HCT116 (cell line): ENCODE results near the gene SRR. TPM values are rescaled to one million over a fixed set of nuclear protein-coding genes. Genes with fewer than 3 reads are reported as not detected.

Experiments used
- ATAC-seq: fragments of 200-7000 bp; cut with Tn5 transposase; 2 replicates; pipeline ENCODE4 v1.9.1; 2020; ENCODE audit warnings: mild to moderate bottlenecking, moderate library complexity
- BruUV-seq: library from RNA; stranded (reverse); fragments of 400-500 nt; replicated peaks from 2 replicates; lab custom pipeline; 2021; lab: Mats Ljungman, UMichigan
- CTCF ChIA-PET: fragments of 300-600 bp; sonication (Branson Sonifier 250); formaldehyde crosslinking; loops from one replicate; lab custom pipeline; 2021; ENCODE audit warnings: antibody characterized with exemption; lab: Charles Lee
- POLR2A ChIA-PET: fragments of 300-600, 350-600 bp; sonication (Branson Sonifier 250); formaldehyde crosslinking; loops from one replicate; lab custom pipeline; 2021; ENCODE audit warnings: antibody characterized with exemption; lab: Charles Lee
- RAD21 ChIA-PET, 2 experiments: fragments of 300-600 bp; sonication (Branson Sonifier 250); formaldehyde crosslinking; loops; one replicate each; lab custom pipeline; 2023; ENCODE audit warnings: low total read pairs in 2 of 2; ENCODE audit not compliant: uncharacterized antibody in 2 of 2, unreplicated experiment in 2 of 2, low non-redundant PET in 1 of 2; lab: Charles Lee
- DNase-seq: peaks from one replicate; pipeline ENCODE4 v3.0.0-alpha.2; 2010; ENCODE audit warnings: low read depth, low spot score
- H2AFZ ChIP-seq: fragments of 200-600 bp; shearing (Covaris generic), sonication (generic); 2 replicates; pipeline ENCODE4 v1.6.1; 2017; ENCODE audit warnings: low read depth, mixed run types, mixed read lengths, antibody characterized with exemption, low read length; ENCODE audit not compliant: poor library complexity, severe bottlenecking
- H3K27ac ChIP-seq: 2 replicates; pipeline ENCODE4 v1.5.1; 2012; ENCODE audit warnings: low read depth, low read length
- H3K27me3 ChIP-seq: fragments of 200-600 bp; sonication (generic); 2 replicates; pipeline ENCODE4 v1.6.1; 2016; ENCODE audit warnings: mixed run types, low read length, mixed read lengths; ENCODE audit not compliant: insufficient read depth
- H3K36me3 ChIP-seq, 2 experiments: fragments of 200-500 bp in 1 of 2; fragments of 200-600 bp in 1 of 2; sonication (Bioruptor generic) in 1 of 2; sonication (generic) in 1 of 2; 2 replicates each; pipeline versions ENCODE4 v1.5.1 to v1.6.1; 2014 to 2016; ENCODE audit warnings: low read length in 2 of 2, inconsistent platforms in 1 of 2, mixed read lengths in 1 of 2, mixed run types in 1 of 2; ENCODE audit not compliant: insufficient read depth in 2 of 2, control insufficient read depth in 1 of 2
- H3K4me1 ChIP-seq, 2 experiments: fragments of 200-600 bp in 1 of 2; sonication (generic) in 1 of 2; 2 replicates each; pipeline versions ENCODE4 v1.5.1 to v1.6.1; 2012 to 2017; ENCODE audit warnings: low read length in 2 of 2, inconsistent platforms in 1 of 2, mild to moderate bottlenecking in 1 of 2, mixed read lengths in 1 of 2, mixed run types in 1 of 2, moderate library complexity in 1 of 2; ENCODE audit not compliant: insufficient read depth in 2 of 2, control insufficient read depth in 1 of 2
- H3K4me2 ChIP-seq: fragments of 200-600 bp; sonication (generic); 2 replicates; pipeline ENCODE4 v1.6.1; 2017; ENCODE audit warnings: mixed run types, low read length, mixed read lengths
- H3K4me3 ChIP-seq, 2 experiments: fragments of 200-600 bp in 1 of 2; sonication (generic) in 1 of 2; replicated peaks in 1 of 2; 2 replicates each; pipeline ENCODE4 v1.5.1; 2011 to 2016; ENCODE audit warnings: low read length in 2 of 2, control low read depth in 1 of 2, low read depth in 1 of 2, mild to moderate bottlenecking in 1 of 2, mixed read lengths in 1 of 2, mixed run types in 1 of 2
- H3K79me2 ChIP-seq: fragments of 200-600 bp; sonication (generic); 2 replicates; pipeline ENCODE4 v1.6.1; 2017; ENCODE audit warnings: mild to moderate bottlenecking, mixed run types, low read length, moderate library complexity, mixed read lengths; ENCODE audit not compliant: insufficient read depth
- H3K9ac ChIP-seq: fragments of 200-600 bp; sonication (generic); 2 replicates; pipeline ENCODE4 v1.6.1; 2016; ENCODE audit warnings: low read length, mixed read lengths
- H3K9me2 ChIP-seq: fragments of 200-600 bp; sonication (generic), shearing (Covaris generic); 2 replicates; pipeline ENCODE4 v1.6.1; 2017; ENCODE audit warnings: mixed run types, mild to moderate bottlenecking, moderate library complexity; ENCODE audit not compliant: insufficient read depth
- H3K9me3 ChIP-seq, 2 experiments: fragments of 200-500 bp in 1 of 2; fragments of 200-600 bp in 1 of 2; sonication (Bioruptor generic) in 1 of 2; sonication (generic) in 1 of 2; 2 replicates each; pipeline ENCODE4 v1.6.1; 2014 to 2017; ENCODE audit warnings: low read length in 2 of 2, mixed read lengths in 2 of 2, inconsistent platforms in 1 of 2, low read depth in 1 of 2, mild to moderate bottlenecking in 1 of 2, mixed run types in 1 of 2, moderate library complexity in 1 of 2; ENCODE audit not compliant: control insufficient read depth in 1 of 2, insufficient read depth in 1 of 2
- H4K20me1 ChIP-seq: fragments of 200-600 bp; sonication (generic), shearing (Covaris generic); 2 replicates; pipeline ENCODE4 v1.6.1; 2017; ENCODE audit warnings: mixed run types, mild to moderate bottlenecking, moderate library complexity; ENCODE audit not compliant: insufficient read depth
- ATF3 ChIP-seq: IDR thresholded peaks from 2 replicates; pipeline ENCODE4 v1.6.1; 2012
- CBX3 ChIP-seq: IDR thresholded peaks from 2 replicates; pipeline ENCODE4 v1.6.1; 2012; ENCODE audit warnings: low read depth
- CEBPB ChIP-seq: IDR thresholded peaks from 2 replicates; pipeline ENCODE4 v1.6.1; 2012; ENCODE audit warnings: low read depth
- CTCF ChIP-seq, 3 experiments: fragments of 200-600 bp in 1 of 3; sonication (generic) in 1 of 3; IDR thresholded peaks in 2 of 3; conservative IDR thresholded peaks in 1 of 3; 2 replicates each; pipeline ENCODE4 v1.5.1; 2012 to 2017; ENCODE audit warnings: low read depth in 2 of 3, low read length in 2 of 3, antibody characterized with exemption in 1 of 3, borderline replicate concordance in 1 of 3, control low read depth in 1 of 3, mild to moderate bottlenecking in 1 of 3, mixed read lengths in 1 of 3, mixed run types in 1 of 3, moderate library complexity in 1 of 3; ENCODE audit not compliant: insufficient read depth in 1 of 3
- EGR1 ChIP-seq: IDR thresholded peaks from 2 replicates; pipeline ENCODE4 v1.6.1; 2012; ENCODE audit warnings: low read depth
- EZH2 ChIP-seq: fragments of 200-600 bp; sonication (generic); IDR thresholded peaks from 2 replicates; pipeline ENCODE4 v1.6.1; 2017; ENCODE audit warnings: antibody characterized with exemption, mixed run types
- EZH2phosphoT487 ChIP-seq: fragments of 200-600 bp; IDR thresholded peaks from 2 replicates; pipeline ENCODE4 v1.6.1; 2018; ENCODE audit warnings: antibody characterized with exemption, borderline replicate concordance
- MAX ChIP-seq: IDR thresholded peaks from 2 replicates; pipeline ENCODE4 v1.6.1; 2012
- POLR2A ChIP-seq: IDR thresholded peaks from 2 replicates; pipeline ENCODE4 v1.7.0; 2011; ENCODE audit warnings: borderline replicate concordance; ENCODE audit not compliant: insufficient read depth, insufficient read length; ENCODE audit errors: extremely low read depth
- RAD21 ChIP-seq: IDR thresholded peaks from 2 replicates; pipeline ENCODE4 v1.6.1; 2012; ENCODE audit warnings: low read depth, mild to moderate bottlenecking
- YY1 ChIP-seq: IDR thresholded peaks from 2 replicates; pipeline ENCODE4 v1.6.1; 2011; ENCODE audit warnings: low read length, low read depth, moderate library complexity, mild to moderate bottlenecking; ENCODE audit not compliant: insufficient replicate concordance; ENCODE audit errors: extremely low read depth
- ZBTB33 ChIP-seq: IDR thresholded peaks from 2 replicates; pipeline ENCODE4 v1.6.1; 2011; ENCODE audit warnings: mild to moderate bottlenecking, low read length, moderate library complexity; ENCODE audit not compliant: insufficient replicate concordance; ENCODE audit errors: extremely low read depth
- ZFX ChIP-seq: fragments of 450-650 bp; IDR thresholded peaks from 2 replicates; pipeline ENCODE4 v1.6.1; 2017
- intact Hi-C: fragments of 100-400 bp; cut with micrococcal nuclease; formaldehyde crosslinking; loops from 2 replicates; pipeline ENCODE4 v1.10.0; 2022
- total RNA-seq: library from RNA; stranded (reverse); gene quantifications from one replicate; pipeline ENCODE4 v1.2.1, GENCODE V29; 2021; ENCODE audit not compliant: unreplicated experiment

The SRR gene
- total RNA-seq, 1 experiment from 2014 or later, result 15.1 TPM

- H3K36me3 ChIP-seq, result peaks cover 23% of the 10 kb centered on the region in 2 experiments; a peak in 3 of 4 replicates
- no peak overlapping the region for H3K9ac ChIP-seq
- RAD21 ChIA-PET, result no interaction called here
- no peaks in the 10 kb centered on the region for H3K9me2 ChIP-seq
- peak; percentile 60 for ATAC-seq
- H4K20me1 ChIP-seq, result peaks cover 3% of the 10 kb centered on the region; the same call in 1 of the 2 replicates
- H3K4me2 ChIP-seq, result no peak overlapping the region
- 0 out of 2 replicates have a peak, but pooled peaks cover 4% of the 10 kb centered on the region for H3K79me2 ChIP-seq
- TF ChIP-seq CEBPB, result 0 out of 2 replicates have a peak, but pooled peaks have one; percentile 25
- no peak for TF ChIP-seq MAX
- TF ChIP-seq CTCF (IDR thresholded peaks at IDR 0.05 in 2 of 3, conservative IDR thresholded peaks at IDR 0.05 in 1 of 3; ENCODE audit: borderline replicate concordance in 1 of 3, insufficient read depth in 1 of 3, low read depth in 2 of 3, low read length in 2 of 3), result peak; percentile 47 to 65 (median 59); a peak in 5 of 6 replicates
- peak; percentile 57 for TF ChIP-seq RAD21
- no peak for TF ChIP-seq EGR1
- H3K9me3 ChIP-seq, result no peaks in the 10 kb centered on the region
- peak; percentile 18 for DNase-seq
- BruUV-seq, result no TSS peak
- no peak overlapping the region for H2AFZ ChIP-seq
- no peak overlapping the region for H3K4me3 ChIP-seq
- H3K27ac ChIP-seq, result no peak overlapping the region
- H3K27me3 ChIP-seq, result no peaks in the 10 kb centered on the region
- POLR2A ChIA-PET, result interaction anchor here (0.7 kb wide), 1 partner anchor 21 kb away, joined by 3 read pairs; no protein-coding TSS in a partner anchor
- no peaks in the 10 kb centered on the region for H3K4me1 ChIP-seq
- CTCF ChIA-PET, result interaction anchor here (1.5 kb wide), 1 partner anchor 54 kb away, joined by 3 read pairs; the partner anchor contains the start of gene TSR1
- intact Hi-C loops, result no loop called here
These were observed 21.4 kb upstream of the SRR start for GRCh38 chr17:2282297-2282873.

GRCh38 chr17:2283302-2283701 is 20.4 kb upstream of the SRR start:
- H3K9ac ChIP-seq, result no peak overlapping the region
- H2AFZ ChIP-seq, result no peak overlapping the region
- no TSS peak for BruUV-seq
- intact Hi-C loops, result no loop called here
- peaks cover 3% of the 10 kb centered on the region; the same call in 1 of the 2 replicates for H4K20me1 ChIP-seq
- no peak overlapping the region for H3K4me3 ChIP-seq
- ATAC-seq (no peak), DNase-seq (no peak)
- no peak overlapping the region for H3K4me2 ChIP-seq
- no peaks in the 10 kb centered on the region for H3K9me3 ChIP-seq
- CTCF ChIA-PET, result interaction anchor here (1.4 to 1.5 kb wide), 2 partner anchors 53 to 229 kb away, joined by 3 to 4 read pairs; partner anchors contain the start of genes HIC1 and TSR1
- H3K27ac ChIP-seq, result no peak overlapping the region
- H3K36me3 ChIP-seq, result peaks cover 23% of the 10 kb centered on the region in 2 experiments; a peak in 3 of 4 replicates
- POLR2A ChIA-PET, result no interaction called here
- RAD21 ChIA-PET, result no interaction called here
- no peaks in the 10 kb centered on the region for H3K9me2 ChIP-seq
- H3K79me2 ChIP-seq, result 0 out of 2 replicates have a peak, but pooled peaks cover 4% of the 10 kb centered on the region
- no peaks in the 10 kb centered on the region for H3K27me3 ChIP-seq
- H3K4me1 ChIP-seq, result no peaks in the 10 kb centered on the region
- no peak for TF ChIP-seq POLR2A
- TF ChIP-seq ZBTB33, result no peak
- TF ChIP-seq ZFX, result no peak
- TF ChIP-seq CEBPB, result no peak
- TF ChIP-seq ATF3, result no peak
- no peak for TF ChIP-seq EZH2
- no peak for TF ChIP-seq CBX3
- no peak for TF ChIP-seq RAD21
- no peak for TF ChIP-seq EZH2phosphoT487
- no peak for TF ChIP-seq YY1
- TF ChIP-seq MAX, result no peak
